Keratinocyte (primary cell): ENCODE results near the gene ZNF385A. TPM values are rescaled to one million over a fixed set of nuclear protein-coding genes. Genes with fewer than 3 reads are reported as not detected.

Source experiments
- DNase-seq: peaks from one replicate; pipeline ENCODE4 v3.0.0-alpha.2; 2011; ENCODE audit warnings: low read depth, missing footprints, low spot score
- FAIRE-seq: peaks from 2 replicates; lab custom pipeline; 2011; peaks lifted over from hg19 to GRCh38; lab: Jason Lieb, UNC
- H2AFZ ChIP-seq: 2 replicates; pipeline ENCODE4 v1.6.0; 2012; ENCODE audit warnings: low read length, control low read depth, inconsistent platforms; ENCODE audit not compliant: control insufficient read depth
- H3K27ac ChIP-seq: 2 replicates; pipeline ENCODE4 v1.5.1; 2011; ENCODE audit warnings: low read length; ENCODE audit not compliant: control insufficient read depth, insufficient read depth
- H3K27me3 ChIP-seq: 3 replicates; pipeline ENCODE4 v1.6.0; 2011; ENCODE audit warnings: low read length; ENCODE audit not compliant: control insufficient read depth, insufficient read depth; ENCODE audit errors: extremely low read depth
- H3K36me3 ChIP-seq, 2 experiments: 2 replicates in 1 of 2; 3 replicates in 1 of 2; pipeline ENCODE4 v1.5.1; 2011; ENCODE audit warnings: low read length in 2 of 2, mild to moderate bottlenecking in 1 of 2; ENCODE audit not compliant: control insufficient read depth in 2 of 2, insufficient read depth in 2 of 2; ENCODE audit errors: extremely low read depth in 1 of 2
- H3K4me1 ChIP-seq: 3 replicates; pipeline ENCODE4 v1.5.1; 2011; ENCODE audit warnings: low read length; ENCODE audit not compliant: control insufficient read depth, insufficient read depth; ENCODE audit errors: extremely low read depth
- H3K4me2 ChIP-seq: 3 replicates; pipeline ENCODE4 v1.6.0; 2011; ENCODE audit warnings: low read depth, low read length; ENCODE audit not compliant: control insufficient read depth, insufficient read depth; ENCODE audit errors: extremely low read depth
- H3K4me3 ChIP-seq, 3 experiments: fragments of 200-600 bp in 1 of 3; sonication (generic) in 1 of 3; 2 replicates in 2 of 3; 3 replicates in 1 of 3; pipeline ENCODE4 v1.5.1; 2011 to 2016; ENCODE audit warnings: low read length in 3 of 3, mild to moderate bottlenecking in 3 of 3, control low read depth in 2 of 3, inconsistent platforms in 1 of 3, low read depth in 1 of 3, mixed read lengths in 1 of 3, mixed run types in 1 of 3, moderate library complexity in 1 of 3; ENCODE audit not compliant: control insufficient read depth in 2 of 3, insufficient read depth in 2 of 3; ENCODE audit errors: extremely low read depth in 1 of 3
- H3K79me2 ChIP-seq: 2 replicates; pipeline ENCODE4 v1.6.0; 2012; ENCODE audit warnings: low read length; ENCODE audit not compliant: control insufficient read depth, insufficient read depth
- H3K9ac ChIP-seq: 3 replicates; pipeline ENCODE4 v1.6.0; 2011; ENCODE audit warnings: low read length; ENCODE audit not compliant: control insufficient read depth, insufficient read depth; ENCODE audit errors: extremely low read depth
- H3K9me1 ChIP-seq: 3 replicates; pipeline ENCODE4 v1.6.0; 2011; ENCODE audit warnings: low read length; ENCODE audit not compliant: control insufficient read depth, insufficient read depth; ENCODE audit errors: extremely low read depth
- H3K9me3 ChIP-seq: 2 replicates; pipeline ENCODE4 v1.5.1; 2012; ENCODE audit warnings: low read depth, low read length; ENCODE audit not compliant: control insufficient read depth
- H4K20me1 ChIP-seq: 3 replicates; pipeline ENCODE4 v1.6.0; 2011; ENCODE audit warnings: low read length; ENCODE audit not compliant: control insufficient read depth, insufficient read depth; ENCODE audit errors: extremely low read depth
- EZH2 ChIP-seq: IDR thresholded peaks from one replicate; pipeline ENCODE4 v1.6.1; 2012; ENCODE audit warnings: inconsistent platforms, mild to moderate bottlenecking, low read length, moderate library complexity
- dilution Hi-C: fragments of 300-500 bp; cut with MboI; formaldehyde crosslinking; loops from one replicate; pipeline ENCODE4 v1.7.0; 2020; ENCODE audit warnings: low sequenced_read_pairs; ENCODE audit not compliant: extremely low pct_ligation_motif_present
- polyA plus RNA-seq, 5 experiments: library from polyadenylated mRNA; depleted of rRNA in 3 of 5; stranded (reverse) in 3 of 5; stranded (forward) in 1 of 5; unstranded in 1 of 5; fragments of >200 nt; gene quantifications; 1 replicate in 1 of 5; 2 replicates in 3 of 5; 3 replicates in 1 of 5; pipeline versions ENCODE4 v1.2.1 to v1.2.3, GENCODE V29; 2011 to 2012; ENCODE audit warnings: missing spikeins in 2 of 5, low read depth in 1 of 5, low replicate concordance in 1 of 5
- TF ChIP-seq, protein P1 (sequence below), 3 experiments: IDR thresholded peaks in 1 of 3; conservative IDR thresholded peaks in 1 of 3; optimal IDR thresholded peaks in 1 of 3; 2 replicates in 2 of 3; 3 replicates in 1 of 3; pipeline versions ENCODE3 to v1.5.1; 2011; ENCODE audit warnings: low read length in 3 of 3, mild to moderate bottlenecking in 3 of 3, moderate library complexity in 2 of 3, control low read depth in 1 of 3, inconsistent platforms in 1 of 3; ENCODE audit not compliant: insufficient read depth in 2 of 3; ENCODE audit errors: extremely low read depth in 1 of 3

Gene ZNF385A
- polyA plus RNA-seq, 1 donor (not counting 4 experiments of a cell fraction or from before 2014, with no cell fraction given) = 11.4 TPM

DNA sequence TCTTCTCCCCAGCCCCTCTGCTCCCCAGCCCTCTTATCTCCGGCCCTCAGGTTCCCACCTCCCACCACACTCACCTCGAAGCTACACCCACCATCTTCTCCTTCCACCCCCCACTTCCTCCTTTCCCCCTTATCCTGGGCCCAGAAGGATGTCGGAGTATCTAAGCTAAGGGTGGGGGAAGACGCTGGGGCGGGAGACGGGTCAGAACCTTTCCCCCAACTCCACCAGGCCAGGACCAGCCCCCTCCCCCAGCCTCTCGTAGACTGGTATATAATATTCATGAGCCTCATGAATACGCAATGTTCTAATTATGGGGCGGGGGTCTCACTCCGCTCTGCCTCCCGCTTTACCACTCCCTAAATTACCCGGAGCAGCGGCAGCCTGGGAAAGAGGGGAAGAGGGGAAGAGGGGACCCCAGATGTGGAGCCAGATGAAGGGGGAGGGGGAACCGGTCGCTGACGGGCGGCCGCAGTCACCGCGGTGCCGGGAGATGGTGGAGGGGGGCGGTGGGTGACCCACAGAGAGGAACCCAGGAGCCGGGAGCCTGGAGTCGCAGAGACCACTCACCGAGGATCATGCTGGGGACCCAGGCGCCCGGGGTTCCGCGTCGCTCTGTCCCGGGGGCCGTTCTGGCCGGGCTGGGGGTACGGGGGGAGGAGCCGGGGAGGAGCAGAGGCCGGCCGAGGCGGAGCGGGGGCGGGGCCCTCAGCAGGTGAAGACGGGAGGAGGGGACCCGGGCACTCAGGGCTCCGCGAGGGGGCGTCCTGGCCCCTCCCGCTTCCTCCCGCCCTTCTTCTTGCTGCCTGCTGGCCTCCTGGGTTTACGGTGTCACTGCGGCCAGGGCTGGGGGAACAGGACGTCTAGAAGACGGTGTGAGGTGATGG, 6.4 kb upstream of the ZNF385A start:
- Histone ChIP-seq H3K79me2 (peaks cover 49% of the 10 kb centered on the region), H3K4me1 (peaks cover 69% of the 10 kb centered on the region), H4K20me1 (no peaks in the 10 kb centered on the region), H3K4me3 (peak overlapping the region; percentile 83 to 96 (median 88)), H3K36me3 (peaks cover 9 to 24% of the 10 kb centered on the region in 2 experiments), H3K9me3 (no peaks in the 10 kb centered on the region), H3K9ac (peak overlapping the region; percentile 85), H3K27ac (peak overlapping the region; percentile 81), H3K9me1 (peaks cover 3% of the 10 kb centered on the region), H3K4me2 (peak overlapping the region; percentile 95), H2AFZ (peak overlapping the region; percentile 34), H3K27me3 (no peaks in the 10 kb centered on the region)
- dilution Hi-C loops = no loop called here
- TF ChIP-seq, protein P1, sequence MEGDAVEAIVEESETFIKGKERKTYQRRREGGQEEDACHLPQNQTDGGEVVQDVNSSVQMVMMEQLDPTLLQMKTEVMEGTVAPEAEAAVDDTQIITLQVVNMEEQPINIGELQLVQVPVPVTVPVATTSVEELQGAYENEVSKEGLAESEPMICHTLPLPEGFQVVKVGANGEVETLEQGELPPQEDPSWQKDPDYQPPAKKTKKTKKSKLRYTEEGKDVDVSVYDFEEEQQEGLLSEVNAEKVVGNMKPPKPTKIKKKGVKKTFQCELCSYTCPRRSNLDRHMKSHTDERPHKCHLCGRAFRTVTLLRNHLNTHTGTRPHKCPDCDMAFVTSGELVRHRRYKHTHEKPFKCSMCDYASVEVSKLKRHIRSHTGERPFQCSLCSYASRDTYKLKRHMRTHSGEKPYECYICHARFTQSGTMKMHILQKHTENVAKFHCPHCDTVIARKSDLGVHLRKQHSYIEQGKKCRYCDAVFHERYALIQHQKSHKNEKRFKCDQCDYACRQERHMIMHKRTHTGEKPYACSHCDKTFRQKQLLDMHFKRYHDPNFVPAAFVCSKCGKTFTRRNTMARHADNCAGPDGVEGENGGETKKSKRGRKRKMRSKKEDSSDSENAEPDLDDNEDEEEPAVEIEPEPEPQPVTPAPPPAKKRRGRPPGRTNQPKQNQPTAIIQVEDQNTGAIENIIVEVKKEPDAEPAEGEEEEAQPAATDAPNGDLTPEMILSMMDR (optimal IDR thresholded peaks at IDR 0.05 in 1 of 3, IDR thresholded peaks at IDR 0.05 in 1 of 3, conservative IDR thresholded peaks at IDR 0.05 in 1 of 3; ENCODE audit: extremely low read depth in 1 of 3, insufficient read depth in 2 of 3, low read length in 3 of 3) = peak in 2 of 3 experiments; percentile 50 to 73
- TF ChIP-seq EZH2 = no peak
- no peak for DNase-seq
- FAIRE-seq = no peak

DNA sequence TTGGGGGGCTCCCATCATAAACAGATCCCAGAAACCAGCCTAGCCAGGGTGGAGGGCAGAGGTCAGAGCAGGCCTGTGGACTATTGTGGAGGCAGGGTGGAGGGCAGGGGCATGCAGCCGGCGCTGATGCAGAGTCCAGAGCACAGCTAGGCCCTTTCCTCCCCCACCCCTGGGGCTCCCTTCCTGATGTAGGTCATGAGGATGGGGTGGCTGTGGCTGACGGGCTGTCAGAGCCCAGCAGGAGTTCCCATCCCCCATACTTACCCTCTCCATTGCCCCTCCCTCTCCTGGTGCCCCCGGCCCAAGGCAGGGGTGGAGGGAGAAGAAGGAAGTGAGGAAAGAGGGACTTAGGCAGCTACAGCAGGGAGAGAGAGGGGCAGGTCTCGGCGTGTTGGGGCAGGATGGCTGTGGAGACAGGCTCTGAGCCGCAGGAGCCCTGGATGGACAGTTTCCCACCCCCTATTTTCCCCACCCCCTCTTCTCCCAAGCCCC, 5.7 kb upstream of the ZNF385A start:
- Histone ChIP-seq H3K27me3 (no peaks in the 10 kb centered on the region), H3K36me3 (peaks cover 7 to 20% of the 10 kb centered on the region in 2 experiments), H3K27ac (peak overlapping the region; percentile 81), H3K79me2 (peaks cover 53% of the 10 kb centered on the region), H3K4me3 (peak overlapping the region; percentile 83 to 96 (median 88)), H3K9ac (peak overlapping the region; percentile 85), H4K20me1 (peaks cover 2% of the 10 kb centered on the region), H3K9me3 (no peaks in the 10 kb centered on the region), H3K9me1 (peaks cover 3% of the 10 kb centered on the region), H3K4me2 (peak overlapping the region; percentile 95), H3K4me1 (peaks cover 70% of the 10 kb centered on the region), H2AFZ (no peak overlapping the region)
- dilution Hi-C loops = no loop called here
- DNase-seq (no peak), FAIRE-seq (no peak)
- TF ChIP-seq, protein P1 (optimal IDR thresholded peaks at IDR 0.05 in 1 of 3, IDR thresholded peaks at IDR 0.05 in 1 of 3, conservative IDR thresholded peaks at IDR 0.05 in 1 of 3; ENCODE audit: extremely low read depth in 1 of 3, insufficient read depth in 2 of 3, low read length in 3 of 3) = no peak
- no peak for TF ChIP-seq EZH2
